Stimulated activated CD4-positive, alpha-beta T cell treated with anti-CD3 and anti-CD28 coated beads, Interleukin-1b, Interleukin-23, amount 100 ng/mL, for 24 hours (primary cell): ENCODE measurements around the gene SYDE2.
"Not testable (repeated sequence)": the region's sequence is repeated elsewhere in the genome, so short reads cannot be mapped to it uniquely, and the experiment has no call there.

Experiments used
- DNase-seq, 4 experiments: peaks; one replicate each; pipeline ENCODE4 v3.0.0-alpha.2; 2020; ENCODE audit warnings: low read depth in 4 of 4, low spot score in 1 of 4

SYDE2 gene

DNA sequence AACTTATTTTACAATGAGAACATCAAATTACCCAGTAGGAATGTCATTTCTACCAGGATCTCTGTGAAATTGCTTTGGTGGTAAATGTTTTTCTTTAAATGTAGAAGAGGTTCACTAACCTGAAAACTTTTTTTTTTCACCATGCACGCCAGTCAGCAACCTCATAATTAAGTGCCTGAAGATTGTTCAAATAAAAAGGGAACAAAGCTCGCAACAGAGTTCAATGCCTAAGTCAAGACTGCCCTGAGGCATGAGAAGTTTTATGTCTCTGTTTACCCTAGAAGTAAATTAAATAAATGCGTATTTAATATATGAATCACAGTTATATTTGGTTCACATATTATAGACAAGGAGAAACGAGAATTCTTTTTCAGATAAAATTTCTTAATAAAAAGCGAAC lies 13.8 kb upstream of the SYDE2 start:
- DNase-seq, result no peak

DNA sequence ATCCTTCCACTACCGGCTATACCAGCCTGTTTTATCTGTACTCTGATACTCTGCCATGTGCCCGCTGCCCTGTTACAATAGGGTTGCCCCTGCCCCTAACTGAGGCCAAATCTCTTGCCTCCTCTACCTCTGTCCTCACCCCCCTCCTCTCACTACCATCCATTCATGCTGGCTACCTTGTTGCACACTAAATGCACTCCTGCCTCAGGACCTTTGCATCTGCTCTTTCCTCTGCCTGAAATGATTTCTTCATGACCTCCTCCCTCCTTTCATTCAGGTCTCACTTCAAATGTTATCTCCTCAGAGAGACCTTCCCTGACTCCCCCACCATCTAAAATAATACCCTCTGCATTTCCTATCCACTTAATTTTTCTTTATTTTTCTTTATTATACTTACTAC lies 7.7 kb upstream of the SYDE2 start:
- no peak for DNase-seq

DNA sequence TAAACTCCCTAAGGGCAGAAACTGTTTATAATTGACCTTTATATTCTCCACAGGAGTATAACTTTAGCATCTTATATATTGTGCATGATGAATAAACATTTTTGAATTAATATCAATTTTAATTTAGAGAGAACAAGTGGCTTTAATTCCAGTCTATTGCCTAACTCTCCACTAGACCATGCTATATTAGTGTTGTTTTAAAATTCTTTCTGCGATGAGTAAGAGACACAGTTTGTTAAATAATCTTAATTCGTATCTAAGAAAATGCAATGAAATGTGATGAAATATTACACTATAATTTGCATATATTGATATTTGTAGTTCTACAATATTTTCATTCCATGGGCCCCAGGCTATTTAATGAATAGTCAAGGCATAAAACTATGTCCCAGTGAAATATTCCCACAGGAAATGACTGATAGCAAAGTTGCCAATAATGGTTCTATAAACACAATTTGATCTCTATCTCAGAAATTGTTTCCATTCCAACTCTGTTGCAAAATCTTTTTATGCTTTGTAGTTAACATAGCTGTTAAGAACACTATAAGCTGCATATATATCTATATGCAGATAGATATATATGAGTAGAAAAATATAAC lies 2.9 kb upstream of the SYDE2 start:
- DNase-seq, result no peak

DNA sequence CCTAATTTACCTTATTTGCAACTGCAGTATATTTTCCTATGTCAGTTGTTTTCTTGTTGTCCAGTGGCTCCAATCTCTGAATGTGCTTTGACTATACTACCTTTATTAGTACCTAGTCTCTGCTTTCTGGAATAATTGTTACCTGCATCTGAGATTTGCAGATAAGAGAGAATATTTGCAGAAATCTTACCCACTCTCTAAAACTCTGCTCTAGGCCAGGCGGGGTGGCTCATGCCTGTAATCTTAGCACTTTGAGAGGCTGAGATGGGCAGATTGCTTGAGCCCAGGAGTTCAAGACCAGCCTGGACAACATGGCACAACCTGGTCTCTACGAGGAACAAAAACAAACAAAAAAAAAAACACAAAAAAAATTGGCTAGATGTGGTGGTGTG lies 2.0 kb upstream of the SYDE2 start:
- DNase-seq, result no peak

DNA sequence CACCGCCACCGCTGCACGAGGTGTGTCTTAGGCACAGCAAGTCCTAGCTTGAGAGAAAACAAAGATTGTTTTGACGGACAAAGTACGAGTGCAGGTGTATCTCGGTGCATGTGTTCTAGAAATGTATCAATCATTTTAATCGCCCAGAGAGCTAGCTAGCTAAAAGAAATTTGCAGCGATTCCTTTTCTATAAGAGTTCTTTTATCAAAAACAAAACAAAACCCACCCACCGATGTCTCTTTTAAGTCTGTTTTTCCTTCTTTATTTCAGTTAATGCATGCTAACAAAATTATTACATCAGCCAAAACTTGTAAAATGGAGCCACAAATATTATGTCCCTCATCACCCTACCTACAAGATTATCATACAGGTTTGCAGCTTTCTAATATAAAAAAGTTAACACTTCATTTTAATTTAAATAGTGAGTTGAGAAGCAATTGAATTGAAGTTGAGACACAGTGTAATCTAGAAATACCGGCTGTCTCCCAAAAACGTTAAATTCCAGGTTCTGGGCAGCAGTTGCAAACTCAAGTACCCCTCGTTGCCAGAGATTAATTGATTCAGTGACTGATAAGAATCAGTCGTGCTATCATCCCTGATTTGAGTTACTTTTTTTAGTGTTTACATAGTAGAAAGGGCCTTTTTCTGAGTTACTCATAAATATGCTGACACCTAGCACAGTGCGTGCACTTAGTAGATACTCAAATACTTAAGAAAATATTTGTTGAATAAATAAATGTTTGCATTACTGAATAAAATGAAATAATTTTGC lies 1.5 kb upstream of the SYDE2 start:
- DNase-seq, result no peak

DNA sequence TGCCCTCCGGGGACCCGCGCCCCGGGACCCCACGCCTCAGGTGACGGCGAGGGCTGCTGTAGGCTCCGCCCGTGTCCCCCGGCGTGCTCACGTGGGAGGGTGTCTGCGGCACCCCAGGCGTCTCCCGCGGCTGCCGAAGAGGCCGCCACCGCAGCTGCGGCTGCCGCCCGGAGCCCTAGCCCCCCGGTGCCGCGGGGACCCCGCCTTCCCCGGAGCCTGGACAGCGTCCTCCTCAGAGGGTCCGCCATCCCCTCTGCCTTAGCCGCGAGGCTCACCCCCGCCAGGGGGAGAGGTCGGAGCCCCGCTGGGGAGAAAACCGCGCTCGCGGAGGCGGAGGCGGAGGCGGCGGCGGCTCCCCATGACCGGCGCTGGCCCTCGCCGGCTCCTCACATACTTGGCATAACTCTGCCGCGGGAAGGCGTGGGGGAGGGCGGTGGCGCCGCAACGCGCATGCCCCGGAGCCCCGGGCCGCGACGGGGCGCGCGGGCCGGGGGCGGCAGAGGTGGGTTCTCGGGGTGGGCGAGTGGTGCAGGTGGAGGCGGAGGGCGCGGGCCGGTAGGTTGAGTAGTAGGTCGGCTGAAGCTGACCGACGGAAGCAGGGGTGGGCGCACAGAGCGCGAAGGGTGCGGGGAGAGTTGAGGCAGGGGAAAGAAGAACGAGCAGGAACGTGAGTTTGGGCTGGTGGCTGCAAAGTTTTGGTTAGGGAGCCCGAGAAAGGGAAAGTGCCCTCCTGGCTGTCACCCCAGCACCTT lies 700 bp upstream of the SYDE2 start:
- peak; percentile 21 to 51 (median 34) for DNase-seq

DNA sequence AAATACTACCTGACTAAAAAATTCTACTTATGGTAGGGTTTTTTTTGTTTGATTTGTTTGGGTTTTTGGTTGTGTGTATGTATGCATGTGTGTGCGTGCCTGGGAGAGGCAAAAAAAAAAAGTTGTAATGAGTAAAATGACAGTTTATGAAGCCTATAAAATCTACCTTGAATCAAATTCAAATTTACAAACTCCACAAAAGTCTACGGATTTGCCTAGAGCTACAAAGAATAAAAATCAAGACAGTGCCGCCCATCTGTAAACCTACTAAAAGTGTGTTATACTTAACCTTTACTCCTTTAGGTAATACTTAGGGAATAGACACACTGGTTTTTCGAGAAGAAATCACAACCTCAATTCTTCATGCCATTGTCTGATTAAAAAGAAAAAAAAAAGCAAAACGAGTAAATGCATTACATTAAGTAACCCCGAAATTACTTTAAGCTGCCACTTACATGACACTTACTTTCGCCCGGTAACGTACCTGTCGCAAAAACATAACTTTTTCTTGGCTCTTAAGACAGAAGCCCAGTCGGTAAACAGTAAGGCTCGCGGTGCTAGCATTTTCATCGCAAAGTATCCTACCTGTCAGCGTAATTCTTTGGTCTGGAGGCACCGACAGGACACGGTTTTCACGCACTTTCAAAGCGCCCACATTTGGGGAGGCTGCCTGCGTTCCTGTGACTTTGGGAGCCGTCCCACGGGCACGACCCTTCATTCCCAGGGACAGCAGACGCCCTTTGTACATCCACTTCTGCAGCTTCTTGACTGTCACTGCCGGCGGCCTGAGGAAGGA lies 951 bp downstream of the SYDE2 start:
- peak in 1 of 4 experiments; percentile 13 for DNase-seq

DNA sequence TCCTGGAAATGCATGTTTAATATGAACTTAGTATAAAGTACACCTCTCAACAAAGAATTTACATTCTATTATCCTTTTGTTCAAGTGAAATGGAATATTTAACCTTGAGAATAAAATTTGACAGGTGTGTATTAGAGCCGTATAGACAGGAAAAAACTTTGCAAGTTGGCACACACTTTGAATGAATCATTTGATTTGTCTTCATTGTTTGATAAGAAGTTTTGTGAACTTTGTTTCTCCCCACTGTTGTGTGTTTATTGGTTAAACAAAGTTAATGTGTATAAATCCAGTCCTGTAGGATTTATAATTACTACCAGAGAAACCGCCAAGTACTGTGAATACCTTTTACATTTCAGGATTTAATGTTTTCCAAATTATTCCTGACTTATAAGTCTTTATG lies 2.0 kb downstream of the SYDE2 start:
- DNase-seq, result no peak

DNA sequence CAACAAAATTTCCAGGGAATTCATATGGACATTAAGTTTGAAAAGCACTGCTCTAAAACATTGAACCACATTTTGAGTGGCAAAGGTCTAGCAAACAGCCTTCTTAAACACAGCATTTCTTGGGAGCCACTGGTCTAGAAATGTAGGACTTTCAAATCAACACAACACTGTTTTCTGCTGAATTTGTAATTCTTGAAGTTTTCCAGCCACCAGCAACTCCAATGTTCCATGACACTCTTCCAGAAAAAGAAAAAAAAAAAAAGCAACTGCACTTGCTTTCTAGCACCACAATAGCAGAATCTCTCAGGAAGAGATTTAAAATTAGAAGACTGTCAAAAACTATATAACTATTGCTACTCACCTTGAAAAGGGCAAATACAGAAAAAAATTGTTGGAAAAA lies 4.5 kb downstream of the SYDE2 start:
- DNase-seq, result no peak

DNA sequence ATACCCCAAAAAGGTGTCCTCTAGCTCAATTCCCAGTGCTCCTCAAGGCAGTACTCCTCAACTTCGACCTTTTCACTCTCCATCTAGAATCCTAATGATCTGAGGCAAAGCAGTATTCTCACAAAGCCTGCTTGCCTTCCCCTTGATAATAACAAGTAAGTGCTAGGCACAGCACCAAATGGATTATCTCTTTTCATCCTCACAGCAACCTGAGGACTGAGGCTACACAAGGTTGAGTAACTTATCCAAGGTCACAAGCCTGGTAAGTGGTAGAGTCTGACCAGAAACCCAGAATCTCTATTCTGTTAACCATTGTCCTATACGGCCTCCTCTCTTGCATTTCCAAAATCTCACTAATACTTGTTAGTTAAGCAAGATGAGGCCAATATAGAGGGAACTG lies 5.1 kb downstream of the SYDE2 start:
- DNase-seq, result no peak

DNA sequence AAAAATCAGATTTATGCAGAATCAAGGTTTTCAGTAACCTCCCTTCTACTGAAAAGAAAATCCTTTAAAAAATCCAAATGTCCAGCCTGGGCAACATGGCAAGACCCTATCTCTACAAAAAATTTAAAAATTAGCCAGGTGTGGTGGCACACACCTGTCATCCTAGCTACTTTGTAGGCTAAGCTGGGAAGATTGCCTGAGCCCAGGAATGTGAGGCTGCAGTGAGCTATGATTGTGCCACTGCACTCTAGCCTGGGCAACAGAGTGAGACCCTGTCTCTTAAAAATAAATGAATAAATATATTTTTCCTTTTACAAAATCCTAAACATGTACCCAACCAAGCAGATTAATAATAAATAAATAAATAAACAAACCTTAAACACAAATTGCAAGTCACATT lies 8.7 kb downstream of the SYDE2 start:
- DNase-seq, result not testable (repeated sequence)

DNA sequence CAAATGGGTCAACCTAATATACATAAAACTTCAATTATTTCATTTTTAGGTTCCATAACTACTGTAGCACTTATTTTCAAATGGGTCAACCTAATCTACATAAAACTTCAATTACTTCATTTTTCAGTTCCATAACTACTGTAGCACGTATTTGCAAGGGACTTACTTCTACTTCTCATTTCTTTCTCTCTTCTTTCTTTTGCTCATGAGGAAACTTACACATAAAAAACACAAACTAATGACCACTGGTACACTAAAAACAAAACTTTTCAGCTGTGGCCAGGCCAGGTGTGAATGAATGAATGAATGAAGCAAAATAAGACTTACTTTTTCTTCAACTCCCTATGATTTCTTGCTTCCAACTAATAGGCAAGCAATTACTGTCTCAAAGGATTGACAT lies 11.7 kb downstream of the SYDE2 start:
- DNase-seq, result no peak

DNA sequence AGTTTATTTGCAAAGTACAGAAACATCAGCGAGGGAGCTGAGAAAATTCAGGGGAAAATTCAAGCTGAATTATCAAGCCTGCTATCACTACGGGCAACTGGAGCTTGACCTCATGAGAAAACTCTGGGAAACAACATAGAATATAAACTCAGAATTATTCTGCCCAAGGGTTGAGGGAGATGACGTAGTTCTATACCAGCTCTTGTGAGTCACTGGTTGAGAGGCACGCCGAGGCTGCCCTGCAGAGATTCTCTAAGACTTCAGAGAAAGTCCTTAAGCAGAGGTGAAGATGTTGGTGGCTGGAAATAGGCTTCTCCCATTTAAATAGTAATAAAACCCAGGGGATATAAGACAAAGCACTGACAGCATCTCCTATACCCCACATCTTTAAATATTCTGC lies 12.3 kb downstream of the SYDE2 start:
- no peak for DNase-seq

DNA sequence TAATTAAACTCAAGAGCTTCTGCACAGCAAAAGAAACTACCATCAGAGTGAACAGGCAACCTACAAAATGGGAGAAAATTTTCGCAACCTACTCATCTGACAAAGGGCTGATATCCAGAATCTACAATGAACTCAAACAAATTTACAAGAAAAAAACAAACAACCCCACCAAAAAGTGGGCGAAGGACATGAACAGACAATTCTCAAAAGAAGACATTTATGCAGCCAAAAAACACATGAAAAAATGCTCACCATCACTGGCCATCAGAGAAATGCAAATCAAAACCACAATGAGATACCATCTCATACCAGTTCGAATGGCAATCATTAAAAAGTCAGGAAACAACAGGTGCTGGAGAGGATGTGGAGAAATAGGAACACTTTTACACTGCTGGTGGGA lies 13.8 kb downstream of the SYDE2 start:
- DNase-seq, result not testable (repeated sequence)

DNA sequence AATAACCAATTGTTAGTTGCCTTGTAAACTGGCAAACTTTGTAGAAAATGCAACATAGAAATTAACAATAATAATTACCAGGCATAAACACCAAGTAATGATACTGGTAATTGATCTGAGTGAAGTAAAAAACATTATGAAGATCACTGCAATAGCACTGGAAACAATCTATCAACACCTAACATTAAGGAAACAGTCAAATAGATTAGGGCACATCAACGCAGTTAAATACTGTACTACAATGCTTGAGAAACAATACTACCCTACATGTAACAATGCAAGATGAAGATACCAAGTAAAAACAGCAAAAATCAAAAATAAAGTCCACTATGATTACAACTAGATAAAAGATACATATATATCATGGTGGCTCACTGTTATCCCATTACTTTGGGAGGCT lies 16.6 kb downstream of the SYDE2 start:
- no peak for DNase-seq

DNA sequence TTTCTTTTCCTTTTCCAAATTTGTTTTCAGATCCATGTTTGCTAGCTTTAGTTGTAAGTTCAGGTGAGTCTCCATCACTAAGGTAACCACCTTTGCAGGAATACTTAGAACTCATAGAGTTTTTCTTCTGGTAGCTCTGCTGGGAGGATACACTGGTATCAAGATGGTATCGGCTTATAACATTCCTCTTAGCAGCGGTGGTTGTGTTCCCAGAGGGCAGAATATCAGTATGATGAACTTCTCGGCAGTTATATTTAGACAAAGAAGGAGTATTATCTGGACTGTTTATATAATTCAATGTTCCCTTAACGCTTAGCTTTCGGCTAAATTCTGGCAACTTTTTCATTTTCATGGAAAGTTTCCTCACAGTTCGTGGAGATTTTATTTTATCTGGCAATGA lies 18.1 kb downstream of the SYDE2 start:
- no peak for DNase-seq

DNA sequence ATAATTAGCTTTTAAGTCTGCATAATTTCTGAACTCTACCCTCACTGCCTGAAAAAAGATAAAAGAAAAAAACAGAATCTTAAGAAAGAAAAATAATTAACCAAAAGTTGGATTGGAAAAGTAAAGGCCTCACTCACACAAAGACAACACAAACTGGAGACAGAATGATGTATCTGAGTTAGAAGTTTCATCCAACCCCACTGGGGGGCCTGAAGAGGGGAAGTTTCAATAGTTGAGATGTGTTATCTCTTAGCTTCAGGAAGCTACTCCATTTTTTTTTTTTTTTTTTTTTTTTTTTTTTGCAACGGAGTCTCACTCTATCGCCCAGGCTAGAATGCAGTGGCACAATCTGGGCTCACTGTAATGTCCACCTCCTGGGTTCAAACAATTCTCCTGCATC lies 19.9 kb downstream of the SYDE2 start:
- no peak for DNase-seq

DNA sequence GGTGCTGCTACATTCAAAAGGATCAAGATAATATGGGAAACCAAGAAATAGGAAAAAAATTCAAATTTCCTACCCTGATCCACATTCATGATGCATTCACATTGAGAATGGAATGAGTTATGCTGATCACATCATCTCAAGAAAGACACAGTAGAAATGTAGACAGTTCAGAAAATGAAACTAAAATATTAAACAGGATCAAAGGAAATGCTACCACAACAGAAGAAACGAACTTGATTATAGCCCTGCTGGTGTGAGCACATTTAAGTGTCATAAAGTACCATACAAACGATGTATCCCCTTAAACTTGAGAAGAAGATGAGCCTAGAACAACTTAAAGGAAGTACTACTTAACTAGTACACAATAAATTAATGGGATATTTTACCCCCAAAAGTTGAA lies 21.3 kb downstream of the SYDE2 start:
- DNase-seq, result no peak

DNA sequence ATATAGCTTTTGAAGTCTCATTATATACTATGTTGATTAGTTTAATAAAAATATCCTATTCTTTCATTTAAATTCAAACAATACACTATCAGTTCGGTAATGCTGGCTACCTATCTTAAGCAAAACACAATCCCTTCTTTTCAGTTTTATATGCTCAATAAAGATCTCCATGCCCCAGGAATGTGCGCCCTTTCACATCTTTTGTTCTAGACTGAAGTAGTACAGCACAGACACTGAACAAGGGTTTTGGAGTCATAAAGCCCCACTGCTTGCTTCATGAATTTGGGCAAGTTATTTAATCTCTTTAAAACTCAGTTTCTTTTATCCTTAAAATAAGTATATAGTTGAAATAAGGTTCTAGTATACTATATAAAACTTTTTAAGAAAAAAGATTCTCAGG lies 22.4 kb downstream of the SYDE2 start:
- DNase-seq, result no peak

DNA sequence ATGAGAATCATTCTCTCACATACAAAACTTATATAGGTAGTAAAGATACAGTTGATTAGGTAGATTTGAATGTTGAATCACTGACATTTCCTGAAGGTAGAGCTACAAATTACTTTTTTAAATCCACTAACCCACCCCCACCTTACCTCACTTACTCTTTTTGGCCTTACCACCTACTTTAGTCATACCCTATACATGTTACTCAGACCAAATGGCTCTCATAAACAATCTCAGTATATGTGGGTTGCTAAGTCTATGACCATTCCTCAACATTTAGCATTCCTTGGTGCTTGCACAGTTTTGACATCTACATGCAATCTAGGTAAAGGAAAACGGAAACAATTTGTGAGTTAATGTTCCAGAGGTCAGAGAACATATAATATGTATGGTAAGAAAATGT lies 26.3 kb downstream of the SYDE2 start:
- DNase-seq, result no peak

DNA sequence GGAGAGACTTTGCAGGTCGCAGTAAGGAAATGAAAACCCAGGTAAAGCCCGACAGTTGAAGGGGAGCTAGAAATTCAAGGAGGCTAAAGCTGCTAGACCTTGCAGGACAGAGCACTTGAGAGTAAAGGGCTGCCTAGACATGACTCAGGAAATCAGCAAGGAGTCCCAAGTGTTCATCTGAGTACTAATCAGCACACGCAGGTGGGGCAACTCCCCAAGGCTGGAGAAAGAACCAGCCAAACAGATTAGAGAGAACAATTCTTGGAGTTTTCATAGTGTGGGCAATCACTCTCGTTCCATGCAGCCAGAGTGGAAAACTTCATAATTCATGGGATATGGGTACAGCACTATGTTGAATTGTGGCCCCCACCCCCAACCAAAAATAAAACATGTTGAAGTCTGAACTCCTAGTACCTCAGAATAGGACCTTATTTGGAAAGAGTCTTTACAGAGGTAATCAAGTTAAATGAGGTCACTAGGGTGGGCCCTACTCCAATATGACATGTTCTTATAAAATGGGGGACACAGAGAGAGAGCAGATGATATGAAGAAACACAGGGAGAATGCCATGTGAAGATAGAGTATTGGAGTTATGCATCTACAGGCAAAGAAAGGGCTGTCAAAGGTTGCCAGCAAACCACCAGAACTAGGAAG lies 28.0 kb downstream of the SYDE2 start:
- DNase-seq, result no peak
